Natural killer cell treated with Interleukin-12 subunit alpha and Interleukin-12 subunit beta and Interleukin-15 and Interleukin-18, amount 100 ng/mL, for 72 hours (primary cell): Measurements from ENCODE around the gene POLDIP3. TPM values are rescaled to one million over a fixed set of nuclear protein-coding genes. Genes with fewer than 3 reads are reported as not detected.

ENCODE experiments used
- total RNA-seq, 2 donors: library from RNA; stranded (reverse); gene quantifications; one replicate each; pipeline ENCODE4 v1.2.3, GENCODE V29; 2022

Gene POLDIP3
- total RNA-seq, 2 donors from 2014 or later, result 61.6 to 78.9 TPM

Other genes starting within 250 kb of the POLDIP3 start
- gene NFAM1, start 182.5 kb downstream of the POLDIP3 start, total RNA-seq, result under 1 TPM; 0.19 to 0.47 TPM
- 100 to 1,000 TPM in 1 of 2 donors, 10 to 100 TPM in 1; 81.8 to 119 TPM for gene RRP7A, start 95.1 kb downstream of the POLDIP3 start, total RNA-seq
- gene SERHL2, start 60.9 kb downstream of the POLDIP3 start, total RNA-seq, result not detected
- gene ATP5MGL, start 25.7 kb upstream of the POLDIP3 start, total RNA-seq, result 1 to 10 TPM in 1 of 2 donors, under 1 TPM in 1; 0.62 to 1.1 TPM
- 10 to 100 TPM; 79.6 to 96.7 TPM for gene CYB5R3, start 34.5 kb upstream of the POLDIP3 start, total RNA-seq
- under 1 TPM in 1 of 2 donors, not detected in 1; 0.33 TPM for gene A4GALT, start 106.0 kb upstream of the POLDIP3 start, total RNA-seq
- gene ARFGAP3, start 242.4 kb upstream of the POLDIP3 start, total RNA-seq, result 10 to 100 TPM; 28.3 to 50.4 TPM